Bronchial epithelial cell (primary cell): ENCODE measurements around the gene ZNF587. TPM values are rescaled to one million over a fixed set of nuclear protein-coding genes. Genes with fewer than 3 reads are reported as not detected.
A peak's percentile ranks its signal among the peaks of the same experiment; 100 is the strongest.
"Not testable (repeated sequence)": the region's sequence is repeated elsewhere in the genome, so short reads cannot be mapped to it uniquely, and the experiment has no call there.

ENCODE experiments used
- DNase-seq: peaks from one replicate; pipeline ENCODE4 v3.0.0-alpha.2; 2010; ENCODE audit warnings: low read depth
- FAIRE-seq: peaks from 2 replicates; lab custom pipeline; 2011; peaks lifted over from hg19 to GRCh38; lab: Jason Lieb, UNC
- H3K27me3 ChIP-seq: 2 replicates; pipeline ENCODE4 v1.5.1; 2011; ENCODE audit warnings: low read length; ENCODE audit not compliant: control insufficient read depth, insufficient read depth
- H3K36me3 ChIP-seq: 2 replicates; pipeline ENCODE4 v1.5.1; 2011; ENCODE audit warnings: low read length; ENCODE audit not compliant: control insufficient read depth, insufficient read depth
- H3K4me3 ChIP-seq: 2 replicates; pipeline ENCODE4 v1.5.1; 2011; ENCODE audit warnings: mild to moderate bottlenecking, low read depth, low read length, control low read depth
- CTCF ChIP-seq: IDR thresholded peaks from 2 replicates; pipeline ENCODE4 v1.5.1; 2011; ENCODE audit warnings: mild to moderate bottlenecking, moderate library complexity, low read length, control low read depth, inconsistent platforms; ENCODE audit not compliant: insufficient read depth, severe bottlenecking
- total RNA-seq: library from RNA; depleted of rRNA; stranded (reverse); fragments of >200 nt; gene quantifications from 2 replicates; pipeline ENCODE4 v1.2.1, GENCODE V29; 2014

Gene ZNF587
- total RNA-seq, 1 donor from 2014 or later, result 19.5 TPM

GRCh38 chr19:57850553-57851017 lies 926 bp downstream of the ZNF587 start:
- FAIRE-seq (no peak), DNase-seq (peak; percentile 85)
- no peak for TF ChIP-seq CTCF
- peaks cover 1% of the 10 kb centered on the region for H3K36me3 ChIP-seq
- no peaks in the 10 kb centered on the region for H3K27me3 ChIP-seq
- peak overlapping the region; percentile 62 for H3K4me3 ChIP-seq

GRCh38 chr19:57851812-57852603 lies 2.3 kb downstream of the ZNF587 start:
- H3K27me3 ChIP-seq, DNase-seq, FAIRE-seq, H3K4me3 ChIP-seq, H3K36me3 ChIP-seq: not testable (repeated sequence)

GRCh38 chr19:57854117-57854516 lies 4.5 kb downstream of the ZNF587 start:
- not testable (repeated sequence) for H3K27me3 ChIP-seq, DNase-seq, FAIRE-seq, H3K4me3 ChIP-seq
- H3K36me3 ChIP-seq, result peaks cover 10% of the 10 kb centered on the region

GRCh38 chr19:57862351-57862750 lies 12.7 kb downstream of the ZNF587 start:
- peaks cover 20% of the 10 kb centered on the region for H3K36me3 ChIP-seq
- H3K4me3 ChIP-seq, result not testable (repeated sequence)

GRCh38 chr19:57867868-57868492 lies 18.3 kb downstream of the ZNF587 start:
- no peak for FAIRE-seq
- H3K4me3 ChIP-seq, result no peak overlapping the region
- TF ChIP-seq CTCF, result no peak

More at GRCh38 chr19:57862351-57862750, 12.7 kb downstream of the ZNF587 start:
- not testable (repeated sequence) for FAIRE-seq, H3K27me3 ChIP-seq, DNase-seq

GRCh38 chr19:57869655-57870054 lies 20.0 kb downstream of the ZNF587 start:
- H3K27me3 ChIP-seq, H3K36me3 ChIP-seq, H3K4me3 ChIP-seq, FAIRE-seq, DNase-seq: not testable (repeated sequence)

More at GRCh38 chr19:57867868-57868492, 18.3 kb downstream of the ZNF587 start:
- DNase-seq, result no peak
- peaks cover 6% of the 10 kb centered on the region for H3K36me3 ChIP-seq
- no peaks in the 10 kb centered on the region for H3K27me3 ChIP-seq

GRCh38 chr19:57870225-57870624 lies 20.6 kb downstream of the ZNF587 start:
- FAIRE-seq, result no peak
- TF ChIP-seq CTCF, result no peak
- no peak for DNase-seq
- peaks cover 7% of the 10 kb centered on the region for H3K36me3 ChIP-seq
- H3K4me3 ChIP-seq, result no peak overlapping the region
- no peaks in the 10 kb centered on the region for H3K27me3 ChIP-seq
